ENCODE results near the gene GRB14.
"Not testable (repeated sequence)": the region's sequence is repeated elsewhere in the genome, so short reads cannot be mapped to it uniquely, and the experiment has no call there.

GRB14 gene

GRCh38 chr2:164495491-164496223 is 125.6 kb downstream of the GRB14 start:
- no peak for DNase-seq (ENCODE audit: low read depth)

GRCh38 chr2:164485541-164485940 is 135.7 kb downstream of the GRB14 start:
- no peak for DNase-seq (ENCODE audit: low read depth)

- DNase-seq (ENCODE audit: low read depth), result no peak
These were observed 141.8 kb downstream of the GRB14 start for GRCh38 chr2:164479460-164479859.

- no peak for DNase-seq (ENCODE audit: low read depth)
These were observed 143.1 kb downstream of the GRB14 start for GRCh38 chr2:164478205-164478604.

GRCh38 chr2:164474873-164475272 is 146.4 kb downstream of the GRB14 start:
- no peak for DNase-seq (ENCODE audit: low read depth)

GRCh38 chr2:164473021-164473420 is 148.3 kb downstream of the GRB14 start:
- DNase-seq (ENCODE audit: low read depth), result no peak

GRCh38 chr2:164465047-164465446 is 156.2 kb downstream of the GRB14 start:
- not testable (repeated sequence) for DNase-seq (ENCODE audit: low read depth)

GRCh38 chr2:164464376-164464775 is 156.9 kb downstream of the GRB14 start:
- no peak for DNase-seq (ENCODE audit: low read depth)

GRCh38 chr2:164458792-164459191 is 162.5 kb downstream of the GRB14 start:
- DNase-seq (ENCODE audit: low read depth), result no peak

- no peak for DNase-seq (ENCODE audit: low read depth)
These were observed 164.0 kb downstream of the GRB14 start for GRCh38 chr2:164457271-164457670.

GRCh38 chr2:164456619-164457018 is 164.7 kb downstream of the GRB14 start:
- no peak for DNase-seq (ENCODE audit: low read depth)

GRCh38 chr2:164453656-164454305 is 167.5 kb downstream of the GRB14 start:
- no peak for DNase-seq (ENCODE audit: low read depth)

GRCh38 chr2:164450278-164450677 is 171.0 kb downstream of the GRB14 start:
- DNase-seq (ENCODE audit: low read depth), result no peak

- no peak for DNase-seq (ENCODE audit: low read depth)
These were observed 171.6 kb downstream of the GRB14 start for GRCh38 chr2:164449706-164450105.

- DNase-seq (ENCODE audit: low read depth), result no peak
These were observed 173.6 kb downstream of the GRB14 start for GRCh38 chr2:164447660-164448059.
